ENCODE measurements around the gene RASAL1.

The RASAL1 gene

DNA sequence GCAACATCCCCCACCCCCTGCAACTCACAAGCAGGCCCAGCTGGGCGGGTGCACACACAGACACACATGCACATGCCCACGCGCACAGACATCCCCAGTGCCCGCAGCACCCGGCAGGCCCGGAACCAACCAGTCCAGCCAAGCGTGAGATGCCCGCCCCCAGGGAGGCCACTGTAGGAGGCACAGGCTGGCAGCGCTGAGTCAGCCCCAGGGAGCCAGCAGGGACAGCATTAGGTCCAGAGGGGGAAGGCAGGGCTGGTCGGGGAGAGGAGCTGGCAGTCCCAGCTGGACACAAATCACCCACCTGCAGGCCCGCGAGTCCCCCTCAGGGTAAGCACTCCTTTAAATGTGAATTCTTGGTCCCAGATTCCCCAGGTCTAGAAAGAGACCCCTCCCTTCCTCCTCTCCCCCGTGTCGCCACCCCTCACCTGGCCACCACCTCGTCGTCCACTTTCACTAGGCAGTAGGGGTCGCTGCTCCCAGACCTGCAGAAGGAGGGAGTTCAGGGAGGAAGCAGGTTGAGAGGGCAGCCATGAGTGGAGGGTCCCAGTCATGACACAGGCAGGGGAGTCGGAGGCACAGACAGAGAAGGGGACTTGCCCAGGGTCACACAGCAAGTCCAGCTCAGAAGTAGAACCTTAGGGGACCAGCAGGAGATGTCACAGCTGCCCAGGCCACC is 5.0 kb downstream of the RASAL1 start (continued):
- TF ChIP-seq ZBTB17 (tag by site-specific recombination; IDR thresholded peaks at IDR 0.05) (no peak), ZNF558 (tag by site-specific recombination; IDR thresholded peaks at IDR 0.05) (no peak), ZNF140 (tag by site-specific recombination; IDR thresholded peaks at IDR 0.05) (no peak), ZNF768 (tag by site-specific recombination; IDR thresholded peaks at IDR 0.05) (no peak), ZFHX2 (tag by site-specific recombination; conservative IDR thresholded peaks at IDR 0.05) (peak; percentile 75), ZNF311 (tag by site-specific recombination; IDR thresholded peaks at IDR 0.05; ENCODE audit: borderline replicate concordance) (no peak), BCL11B (tag by site-specific recombination; IDR thresholded peaks at IDR 0.05; ENCODE audit: low read depth) (no peak), KLF7 (tag by site-specific recombination; IDR thresholded peaks at IDR 0.05; ENCODE audit: borderline replicate concordance) (no peak), ZNF138 (tag by site-specific recombination; IDR thresholded peaks at IDR 0.05; ENCODE audit: borderline replicate concordance) (no peak), ZNF37A (tag by site-specific recombination; IDR thresholded peaks at IDR 0.05) (no peak), ZNF785 (tag by site-specific recombination; IDR thresholded peaks at IDR 0.05) (no peak), ZBTB48 (tag by site-specific recombination; IDR thresholded peaks at IDR 0.05) (no peak), ZBTB8A (tag by site-specific recombination; IDR thresholded peaks at IDR 0.05) (no peak), GLIS1 (tag by site-specific recombination; IDR thresholded peaks at IDR 0.05) (0 out of 2 replicates have a peak, but pooled peaks have one; percentile 18), KLF9 (tag by site-specific recombination; IDR thresholded peaks at IDR 0.05; ENCODE audit: low read depth) (no peak), ZNF501 (tag by site-specific recombination; IDR thresholded peaks at IDR 0.05) (no peak), ZNF433 (tag by site-specific recombination; IDR thresholded peaks at IDR 0.05; ENCODE audit: low read depth) (no peak), ZNF701 (tag by site-specific recombination; IDR thresholded peaks at IDR 0.05) (no peak), ZNF341 (tag by site-specific recombination; IDR thresholded peaks at IDR 0.05; ENCODE audit: low read depth) (no peak), ZNF350 (tag by site-specific recombination; IDR thresholded peaks at IDR 0.05) (no peak)
- TF ChIP-seq, protein P1, sequence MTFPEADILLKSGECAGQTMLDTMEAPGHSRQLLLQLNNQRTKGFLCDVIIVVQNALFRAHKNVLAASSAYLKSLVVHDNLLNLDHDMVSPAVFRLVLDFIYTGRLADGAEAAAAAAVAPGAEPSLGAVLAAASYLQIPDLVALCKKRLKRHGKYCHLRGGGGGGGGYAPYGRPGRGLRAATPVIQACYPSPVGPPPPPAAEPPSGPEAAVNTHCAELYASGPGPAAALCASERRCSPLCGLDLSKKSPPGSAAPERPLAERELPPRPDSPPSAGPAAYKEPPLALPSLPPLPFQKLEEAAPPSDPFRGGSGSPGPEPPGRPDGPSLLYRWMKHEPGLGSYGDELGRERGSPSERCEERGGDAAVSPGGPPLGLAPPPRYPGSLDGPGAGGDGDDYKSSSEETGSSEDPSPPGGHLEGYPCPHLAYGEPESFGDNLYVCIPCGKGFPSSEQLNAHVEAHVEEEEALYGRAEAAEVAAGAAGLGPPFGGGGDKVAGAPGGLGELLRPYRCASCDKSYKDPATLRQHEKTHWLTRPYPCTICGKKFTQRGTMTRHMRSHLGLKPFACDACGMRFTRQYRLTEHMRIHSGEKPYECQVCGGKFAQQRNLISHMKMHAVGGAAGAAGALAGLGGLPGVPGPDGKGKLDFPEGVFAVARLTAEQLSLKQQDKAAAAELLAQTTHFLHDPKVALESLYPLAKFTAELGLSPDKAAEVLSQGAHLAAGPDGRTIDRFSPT (tag by site-specific recombination; IDR thresholded peaks at IDR 0.05), result 0 out of 2 replicates have a peak, but pooled peaks have one; percentile 34
- TF ChIP-seq, protein P2, sequence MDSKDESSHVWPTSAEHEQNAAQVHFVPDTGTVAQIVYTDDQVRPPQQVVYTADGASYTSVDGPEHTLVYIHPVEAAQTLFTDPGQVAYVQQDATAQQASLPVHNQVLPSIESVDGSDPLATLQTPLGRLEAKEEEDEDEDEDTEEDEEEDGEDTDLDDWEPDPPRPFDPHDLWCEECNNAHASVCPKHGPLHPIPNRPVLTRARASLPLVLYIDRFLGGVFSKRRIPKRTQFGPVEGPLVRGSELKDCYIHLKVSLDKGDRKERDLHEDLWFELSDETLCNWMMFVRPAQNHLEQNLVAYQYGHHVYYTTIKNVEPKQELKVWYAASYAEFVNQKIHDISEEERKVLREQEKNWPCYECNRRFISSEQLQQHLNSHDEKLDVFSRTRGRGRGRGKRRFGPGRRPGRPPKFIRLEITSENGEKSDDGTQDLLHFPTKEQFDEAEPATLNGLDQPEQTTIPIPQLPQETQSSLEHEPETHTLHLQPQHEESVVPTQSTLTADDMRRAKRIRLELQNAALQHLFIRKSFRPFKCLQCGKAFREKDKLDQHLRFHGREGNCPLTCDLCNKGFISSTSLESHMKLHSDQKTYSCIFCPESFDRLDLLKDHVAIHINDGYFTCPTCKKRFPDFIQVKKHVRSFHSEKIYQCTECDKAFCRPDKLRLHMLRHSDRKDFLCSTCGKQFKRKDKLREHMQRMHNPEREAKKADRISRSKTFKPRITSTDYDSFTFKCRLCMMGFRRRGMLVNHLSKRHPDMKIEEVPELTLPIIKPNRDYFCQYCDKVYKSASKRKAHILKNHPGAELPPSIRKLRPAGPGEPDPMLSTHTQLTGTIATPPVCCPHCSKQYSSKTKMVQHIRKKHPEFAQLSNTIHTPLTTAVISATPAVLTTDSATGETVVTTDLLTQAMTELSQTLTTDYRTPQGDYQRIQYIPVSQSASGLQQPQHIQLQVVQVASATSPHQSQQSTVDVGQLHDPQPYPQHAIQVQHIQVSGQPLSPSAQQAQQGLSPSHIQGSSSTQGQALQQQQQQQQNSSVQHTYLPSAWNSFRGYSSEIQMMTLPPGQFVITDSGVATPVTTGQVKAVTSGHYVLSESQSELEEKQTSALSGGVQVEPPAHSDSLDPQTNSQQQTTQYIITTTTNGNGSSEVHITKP (tag by site-specific recombination; IDR thresholded peaks at IDR 0.05), result no peak
- TF ChIP-seq, protein P3, sequence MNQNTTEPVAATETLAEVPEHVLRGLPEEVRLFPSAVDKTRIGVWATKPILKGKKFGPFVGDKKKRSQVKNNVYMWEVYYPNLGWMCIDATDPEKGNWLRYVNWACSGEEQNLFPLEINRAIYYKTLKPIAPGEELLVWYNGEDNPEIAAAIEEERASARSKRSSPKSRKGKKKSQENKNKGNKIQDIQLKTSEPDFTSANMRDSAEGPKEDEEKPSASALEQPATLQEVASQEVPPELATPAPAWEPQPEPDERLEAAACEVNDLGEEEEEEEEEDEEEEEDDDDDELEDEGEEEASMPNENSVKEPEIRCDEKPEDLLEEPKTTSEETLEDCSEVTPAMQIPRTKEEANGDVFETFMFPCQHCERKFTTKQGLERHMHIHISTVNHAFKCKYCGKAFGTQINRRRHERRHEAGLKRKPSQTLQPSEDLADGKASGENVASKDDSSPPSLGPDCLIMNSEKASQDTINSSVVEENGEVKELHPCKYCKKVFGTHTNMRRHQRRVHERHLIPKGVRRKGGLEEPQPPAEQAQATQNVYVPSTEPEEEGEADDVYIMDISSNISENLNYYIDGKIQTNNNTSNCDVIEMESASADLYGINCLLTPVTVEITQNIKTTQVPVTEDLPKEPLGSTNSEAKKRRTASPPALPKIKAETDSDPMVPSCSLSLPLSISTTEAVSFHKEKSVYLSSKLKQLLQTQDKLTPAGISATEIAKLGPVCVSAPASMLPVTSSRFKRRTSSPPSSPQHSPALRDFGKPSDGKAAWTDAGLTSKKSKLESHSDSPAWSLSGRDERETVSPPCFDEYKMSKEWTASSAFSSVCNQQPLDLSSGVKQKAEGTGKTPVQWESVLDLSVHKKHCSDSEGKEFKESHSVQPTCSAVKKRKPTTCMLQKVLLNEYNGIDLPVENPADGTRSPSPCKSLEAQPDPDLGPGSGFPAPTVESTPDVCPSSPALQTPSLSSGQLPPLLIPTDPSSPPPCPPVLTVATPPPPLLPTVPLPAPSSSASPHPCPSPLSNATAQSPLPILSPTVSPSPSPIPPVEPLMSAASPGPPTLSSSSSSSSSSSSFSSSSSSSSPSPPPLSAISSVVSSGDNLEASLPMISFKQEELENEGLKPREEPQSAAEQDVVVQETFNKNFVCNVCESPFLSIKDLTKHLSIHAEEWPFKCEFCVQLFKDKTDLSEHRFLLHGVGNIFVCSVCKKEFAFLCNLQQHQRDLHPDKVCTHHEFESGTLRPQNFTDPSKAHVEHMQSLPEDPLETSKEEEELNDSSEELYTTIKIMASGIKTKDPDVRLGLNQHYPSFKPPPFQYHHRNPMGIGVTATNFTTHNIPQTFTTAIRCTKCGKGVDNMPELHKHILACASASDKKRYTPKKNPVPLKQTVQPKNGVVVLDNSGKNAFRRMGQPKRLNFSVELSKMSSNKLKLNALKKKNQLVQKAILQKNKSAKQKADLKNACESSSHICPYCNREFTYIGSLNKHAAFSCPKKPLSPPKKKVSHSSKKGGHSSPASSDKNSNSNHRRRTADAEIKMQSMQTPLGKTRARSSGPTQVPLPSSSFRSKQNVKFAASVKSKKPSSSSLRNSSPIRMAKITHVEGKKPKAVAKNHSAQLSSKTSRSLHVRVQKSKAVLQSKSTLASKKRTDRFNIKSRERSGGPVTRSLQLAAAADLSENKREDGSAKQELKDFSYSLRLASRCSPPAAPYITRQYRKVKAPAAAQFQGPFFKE (tag by site-specific recombination; IDR thresholded peaks at IDR 0.05; ENCODE audit: borderline replicate concordance), result no peak
- TF ChIP-seq, protein P4, sequence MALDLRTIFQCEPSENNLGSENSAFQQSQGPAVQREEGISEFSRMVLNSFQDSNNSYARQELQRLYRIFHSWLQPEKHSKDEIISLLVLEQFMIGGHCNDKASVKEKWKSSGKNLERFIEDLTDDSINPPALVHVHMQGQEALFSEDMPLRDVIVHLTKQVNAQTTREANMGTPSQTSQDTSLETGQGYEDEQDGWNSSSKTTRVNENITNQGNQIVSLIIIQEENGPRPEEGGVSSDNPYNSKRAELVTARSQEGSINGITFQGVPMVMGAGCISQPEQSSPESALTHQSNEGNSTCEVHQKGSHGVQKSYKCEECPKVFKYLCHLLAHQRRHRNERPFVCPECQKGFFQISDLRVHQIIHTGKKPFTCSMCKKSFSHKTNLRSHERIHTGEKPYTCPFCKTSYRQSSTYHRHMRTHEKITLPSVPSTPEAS (tag by site-specific recombination; IDR thresholded peaks at IDR 0.05), result no peak
- TF ChIP-seq, protein P5, sequence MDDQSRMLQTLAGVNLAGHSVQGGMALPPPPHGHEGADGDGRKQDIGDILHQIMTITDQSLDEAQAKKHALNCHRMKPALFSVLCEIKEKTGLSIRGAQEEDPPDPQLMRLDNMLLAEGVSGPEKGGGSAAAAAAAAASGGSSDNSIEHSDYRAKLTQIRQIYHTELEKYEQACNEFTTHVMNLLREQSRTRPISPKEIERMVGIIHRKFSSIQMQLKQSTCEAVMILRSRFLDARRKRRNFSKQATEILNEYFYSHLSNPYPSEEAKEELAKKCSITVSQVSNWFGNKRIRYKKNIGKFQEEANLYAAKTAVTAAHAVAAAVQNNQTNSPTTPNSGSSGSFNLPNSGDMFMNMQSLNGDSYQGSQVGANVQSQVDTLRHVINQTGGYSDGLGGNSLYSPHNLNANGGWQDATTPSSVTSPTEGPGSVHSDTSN (CRISPR knock-in tag; IDR thresholded peaks at IDR 0.05), result no peak
